HG02981 (cell line): ENCODE data around the gene IGF2BP1.

Source experiments
- ATAC-seq: cut with Tn5 transposase; IDR thresholded peaks from one replicate; pipeline ENCODE4 v1.9.1; 2021; ENCODE audit warnings: mild to moderate bottlenecking, moderate library complexity; ENCODE audit not compliant: unreplicated experiment

The IGF2BP1 gene

DNA sequence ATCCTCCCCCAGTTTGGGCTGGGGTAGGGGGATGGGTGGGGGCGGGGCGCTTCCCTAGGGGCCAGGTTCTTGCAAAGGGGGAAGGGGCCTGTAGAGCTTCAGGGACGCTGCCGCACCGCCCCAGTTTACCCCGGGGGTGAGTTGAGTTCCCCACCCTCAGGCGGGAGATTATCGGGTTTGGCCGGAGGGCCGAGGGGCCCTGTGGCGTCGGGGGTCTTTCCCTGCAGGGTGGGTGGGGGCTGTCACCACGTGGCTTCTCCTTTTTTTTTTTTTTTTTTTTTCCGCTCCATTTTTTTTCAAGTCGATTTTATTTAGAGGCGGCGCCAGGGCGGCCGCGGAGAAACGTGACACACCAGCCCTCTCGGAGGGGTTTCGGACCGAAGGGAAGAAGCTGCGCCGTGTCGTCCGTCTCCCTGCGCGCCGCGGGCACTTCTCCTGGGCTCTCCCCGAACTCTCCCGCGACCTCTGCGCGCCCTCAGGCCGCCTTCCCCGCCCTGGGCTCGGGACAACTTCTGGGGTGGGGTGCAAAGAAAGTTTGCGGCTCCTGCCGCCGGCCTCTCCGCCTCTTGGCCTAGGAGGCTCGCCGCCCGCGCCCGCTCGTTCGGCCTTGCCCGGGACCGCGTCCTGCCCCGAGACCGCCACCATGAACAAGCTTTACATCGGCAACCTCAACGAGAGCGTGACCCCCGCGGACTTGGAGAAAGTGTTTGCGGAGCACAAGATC is at the start of gene IGF2BP1:
IGF2BP1 (plus strand) TSS at position 283 of the 724 bp plus-strand sequence; CDS start at position 644, 361 bp downstream.
- ATAC-seq = no peak

DNA sequence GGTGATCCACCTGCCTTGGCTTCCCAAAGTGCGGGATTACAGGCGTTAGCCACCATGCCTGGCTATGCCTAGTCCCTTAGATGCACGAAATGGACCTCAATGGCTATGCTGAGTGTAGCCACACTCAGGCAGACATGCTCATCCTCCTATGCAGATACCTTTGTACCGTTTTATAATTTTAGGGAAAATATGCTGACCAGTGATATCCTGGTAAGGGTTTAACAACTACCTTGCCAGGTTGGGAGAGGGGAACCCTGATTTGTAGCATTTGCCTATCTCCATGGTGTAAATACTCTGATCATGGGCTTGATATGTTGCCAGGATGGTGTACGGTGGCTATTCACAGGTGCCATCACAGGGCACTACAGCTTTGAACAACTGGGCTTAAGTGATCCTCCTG is 45.6 kb upstream of the IGF2BP1 start:
- no peak for ATAC-seq

DNA sequence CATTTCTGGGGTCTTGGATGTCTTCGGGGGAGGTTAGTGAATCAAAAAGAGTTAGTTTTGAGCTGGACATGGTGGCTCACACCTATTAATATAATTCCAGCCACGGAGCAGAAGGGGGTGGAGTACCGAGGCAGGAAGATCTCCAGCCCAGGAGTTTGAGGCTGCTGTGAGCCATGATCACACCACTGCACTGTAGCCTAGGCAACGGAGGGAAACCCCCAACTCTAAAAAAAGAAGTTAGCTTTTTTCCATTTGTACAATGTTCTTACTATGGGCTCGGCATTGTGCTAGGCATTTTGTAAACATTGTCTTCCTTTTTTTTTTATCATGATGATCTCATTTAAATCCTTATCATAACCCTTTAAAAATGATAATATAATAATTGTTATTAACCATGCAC is 44.3 kb upstream of the IGF2BP1 start:
- no peak for ATAC-seq

DNA sequence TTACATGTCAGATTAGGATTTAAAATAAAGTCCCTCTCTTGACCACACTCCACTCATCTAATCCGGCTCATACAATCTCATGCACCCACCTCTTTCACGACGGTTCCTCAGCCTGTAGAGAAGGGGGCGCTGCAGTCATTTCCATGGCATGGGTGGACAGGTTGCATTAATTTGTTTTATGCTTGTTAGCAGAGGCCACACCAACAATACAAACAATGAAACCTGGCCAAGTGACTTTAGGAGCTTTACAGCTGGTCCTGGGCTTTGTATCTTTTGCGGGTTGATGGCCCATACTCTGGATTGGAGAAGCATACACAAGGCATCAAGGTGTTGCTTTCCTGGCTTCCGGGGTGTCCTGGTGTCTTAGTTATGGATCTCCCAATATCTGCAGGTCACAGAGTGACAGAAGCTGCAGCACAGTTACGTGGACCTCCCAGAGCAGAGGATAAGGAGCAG is 42.9 kb upstream of the IGF2BP1 start:
- ATAC-seq = no peak

DNA sequence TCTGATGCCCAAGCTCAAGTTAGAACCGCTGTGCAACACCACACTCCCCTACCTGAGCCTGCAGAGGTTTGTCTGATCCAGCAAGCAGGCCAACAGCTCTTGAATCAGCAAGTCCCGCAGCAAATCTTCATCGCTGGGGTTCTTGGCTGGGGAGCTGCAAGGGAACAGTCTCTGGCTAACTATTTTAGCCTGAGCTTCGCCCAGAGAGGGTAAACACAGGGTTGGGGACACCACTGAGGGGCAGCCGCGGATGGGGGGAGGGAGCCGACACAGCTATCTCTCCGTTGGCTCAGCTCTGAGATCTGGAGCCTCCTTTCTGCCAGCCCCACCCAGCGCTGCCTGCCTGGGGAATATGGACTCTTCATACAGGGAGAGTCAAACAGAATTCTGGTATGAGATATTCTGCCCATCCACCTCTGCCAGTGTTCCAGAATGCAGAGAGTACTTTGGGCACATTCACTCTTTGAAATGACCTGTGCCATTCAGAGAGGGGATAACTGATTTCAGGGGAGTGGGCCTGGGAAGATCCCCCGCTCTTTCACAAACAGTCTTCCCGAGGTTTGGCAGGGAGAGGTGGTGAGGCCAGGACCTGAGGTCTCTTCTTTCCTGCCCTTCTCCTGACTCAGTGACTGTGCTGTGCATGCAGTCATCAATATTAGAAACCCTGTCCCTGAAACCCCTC is 36.2 kb upstream of the IGF2BP1 start:
- no peak for ATAC-seq

DNA sequence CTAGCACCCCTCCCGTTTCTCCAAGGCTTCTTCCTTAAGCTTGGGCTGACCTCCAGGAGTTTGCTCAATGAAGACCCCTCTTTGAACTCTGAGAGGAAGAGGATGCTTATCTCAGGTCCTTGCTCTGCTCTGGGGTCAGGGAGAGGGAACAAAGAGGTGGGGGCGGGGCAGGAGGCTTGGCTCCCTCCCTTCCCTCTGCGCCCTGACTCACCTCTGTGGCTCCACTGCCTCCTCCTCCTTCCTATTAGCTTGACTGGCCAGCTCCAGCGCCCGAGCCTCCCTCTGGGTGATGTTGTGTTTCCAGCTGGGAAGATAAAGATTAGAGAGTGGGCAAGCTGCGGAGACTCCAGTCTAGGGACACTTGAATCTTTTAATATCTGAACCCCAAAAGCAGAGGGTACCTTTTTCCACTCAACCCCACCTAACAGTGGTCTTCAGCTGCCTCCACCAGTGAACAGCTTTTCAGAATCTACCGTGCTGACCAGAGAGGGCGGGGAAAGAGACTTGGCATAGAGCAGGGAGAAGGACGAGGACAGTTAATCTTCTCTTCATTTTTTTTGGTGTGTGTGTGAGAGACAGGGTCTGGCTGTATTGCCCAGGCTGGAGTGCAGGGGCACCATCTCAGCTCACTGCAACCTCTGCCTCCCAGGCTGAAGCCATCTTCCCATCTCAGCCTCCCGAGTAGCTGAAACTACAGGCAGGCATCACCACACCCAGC is 35.5 kb upstream of the IGF2BP1 start:
- no peak for ATAC-seq

DNA sequence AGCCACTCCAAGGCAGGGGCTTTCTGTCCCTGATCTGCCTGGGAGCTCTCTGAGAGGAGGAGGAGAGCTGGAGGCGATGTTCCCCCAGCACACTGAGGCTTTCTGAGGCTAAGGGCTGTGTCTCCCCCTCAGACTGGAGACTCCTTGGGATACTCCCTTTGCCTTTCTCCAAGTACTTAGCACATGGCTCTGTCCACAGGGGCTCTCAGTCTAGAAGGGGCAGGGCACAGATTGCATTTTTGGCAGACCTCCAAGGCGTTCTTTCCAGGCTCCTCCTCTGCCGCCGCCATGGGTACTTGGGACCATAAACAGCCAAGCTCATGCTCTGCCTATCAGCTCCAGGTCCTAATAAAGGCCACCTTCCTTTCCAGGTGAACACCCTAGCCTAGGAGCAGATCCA is 27.0 kb upstream of the IGF2BP1 start:
- ATAC-seq = no peak

DNA sequence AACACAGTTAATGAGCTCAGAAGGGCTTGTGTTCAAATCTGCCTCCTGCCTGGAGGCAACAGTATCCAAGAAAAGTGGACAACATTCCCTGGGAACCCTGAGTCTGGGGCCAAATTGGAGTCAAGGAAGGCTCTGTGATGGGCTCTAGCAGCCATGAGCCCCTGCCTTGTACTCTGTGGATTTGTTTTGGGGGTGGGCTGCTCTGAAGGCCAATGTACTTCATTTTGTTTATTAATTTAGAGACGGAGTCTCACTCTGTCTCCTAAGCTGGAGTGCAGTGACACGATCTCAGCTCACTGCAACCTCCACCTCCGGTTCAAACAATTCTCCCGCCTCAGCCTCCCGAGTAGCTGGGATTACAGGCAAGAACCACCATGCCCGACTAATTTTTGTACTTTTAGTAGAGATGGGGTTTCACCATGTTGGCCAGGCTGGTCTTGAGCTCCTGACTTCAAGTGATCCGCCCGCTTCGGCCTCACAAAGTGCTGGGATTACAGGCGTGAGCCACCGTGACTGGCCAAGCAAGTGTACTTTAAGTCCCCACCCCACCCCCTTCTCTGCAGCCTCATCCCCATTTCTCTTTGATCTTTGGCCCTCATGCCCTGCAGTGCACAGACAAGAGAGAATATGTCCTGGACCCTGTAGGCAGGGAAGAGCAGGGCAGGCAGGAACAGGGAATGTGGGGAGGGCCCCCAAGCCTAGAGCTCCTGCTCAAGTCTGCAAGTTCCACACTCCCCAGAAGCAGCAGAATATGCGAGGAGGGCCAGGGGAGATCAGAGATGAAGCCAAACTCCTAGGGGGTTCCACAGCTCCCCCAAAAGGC is 26.1 kb upstream of the IGF2BP1 start:
- ATAC-seq = no peak

DNA sequence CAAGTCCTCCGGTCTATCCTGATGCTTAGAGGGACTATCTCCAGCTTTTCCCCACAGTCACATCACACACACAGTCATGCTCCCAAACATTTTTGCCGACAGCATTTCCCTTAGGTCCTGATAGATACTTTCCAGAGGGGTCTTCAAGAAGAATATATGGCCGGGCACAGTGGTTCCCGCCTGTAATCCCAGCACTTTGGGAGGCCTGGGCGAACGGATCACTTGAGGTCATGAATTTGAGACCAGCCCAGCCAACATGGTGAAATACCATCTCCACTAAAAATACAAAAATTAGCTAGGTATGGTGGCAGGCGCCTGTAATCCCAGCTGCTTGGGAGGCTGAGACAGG is 24.5 kb upstream of the IGF2BP1 start:
- no peak for ATAC-seq

DNA sequence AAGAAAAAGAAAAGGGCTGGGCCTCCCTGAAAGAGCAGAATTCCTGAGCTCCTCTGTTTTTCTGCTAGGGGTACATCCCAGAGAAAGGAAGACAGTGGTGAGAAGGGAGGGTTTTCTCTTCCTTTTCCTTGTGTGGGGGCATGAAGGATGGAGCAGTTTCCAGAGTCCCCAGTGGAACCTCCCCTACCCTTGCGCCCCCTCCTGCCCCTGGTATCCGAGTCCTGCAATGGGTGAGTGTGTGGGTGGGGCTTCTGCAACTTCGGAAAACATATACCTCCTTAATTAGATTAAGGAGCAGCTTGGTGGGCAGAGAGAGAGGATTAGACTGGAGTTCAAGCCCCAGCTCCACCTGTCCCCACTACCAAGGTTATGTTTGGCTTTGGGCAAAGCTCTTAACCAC is 23.4 kb upstream of the IGF2BP1 start:
- ATAC-seq = no peak

DNA sequence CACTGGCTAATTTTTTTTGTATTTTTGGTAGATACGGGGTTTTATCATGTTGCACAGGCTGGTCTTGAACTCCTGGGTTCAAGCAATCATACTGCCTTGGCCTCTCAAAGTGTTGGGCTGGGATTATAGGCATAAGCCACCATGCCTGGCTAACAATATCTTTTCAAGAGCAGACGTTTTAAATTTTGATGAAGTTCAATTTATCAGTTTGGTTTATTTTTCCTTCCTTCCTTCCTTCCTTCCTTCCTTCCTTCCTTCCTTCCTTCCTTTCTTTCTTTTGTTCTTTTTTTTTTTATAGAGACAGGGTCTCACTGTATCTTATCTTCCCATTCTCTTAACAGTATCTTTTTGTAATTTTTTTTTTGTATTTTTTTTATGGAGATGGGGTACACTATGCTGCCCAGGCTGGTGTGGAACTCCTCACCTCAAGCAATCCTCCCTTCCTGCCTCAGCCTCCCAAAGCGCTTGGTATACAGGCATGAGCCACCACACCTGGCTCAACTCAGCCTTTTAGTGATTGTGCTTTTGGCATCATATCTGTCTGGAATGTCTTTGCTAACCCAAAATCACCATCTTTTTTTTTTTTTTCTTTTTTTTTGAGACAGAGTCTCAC is 15.2 kb upstream of the IGF2BP1 start:
- ATAC-seq = no peak

DNA sequence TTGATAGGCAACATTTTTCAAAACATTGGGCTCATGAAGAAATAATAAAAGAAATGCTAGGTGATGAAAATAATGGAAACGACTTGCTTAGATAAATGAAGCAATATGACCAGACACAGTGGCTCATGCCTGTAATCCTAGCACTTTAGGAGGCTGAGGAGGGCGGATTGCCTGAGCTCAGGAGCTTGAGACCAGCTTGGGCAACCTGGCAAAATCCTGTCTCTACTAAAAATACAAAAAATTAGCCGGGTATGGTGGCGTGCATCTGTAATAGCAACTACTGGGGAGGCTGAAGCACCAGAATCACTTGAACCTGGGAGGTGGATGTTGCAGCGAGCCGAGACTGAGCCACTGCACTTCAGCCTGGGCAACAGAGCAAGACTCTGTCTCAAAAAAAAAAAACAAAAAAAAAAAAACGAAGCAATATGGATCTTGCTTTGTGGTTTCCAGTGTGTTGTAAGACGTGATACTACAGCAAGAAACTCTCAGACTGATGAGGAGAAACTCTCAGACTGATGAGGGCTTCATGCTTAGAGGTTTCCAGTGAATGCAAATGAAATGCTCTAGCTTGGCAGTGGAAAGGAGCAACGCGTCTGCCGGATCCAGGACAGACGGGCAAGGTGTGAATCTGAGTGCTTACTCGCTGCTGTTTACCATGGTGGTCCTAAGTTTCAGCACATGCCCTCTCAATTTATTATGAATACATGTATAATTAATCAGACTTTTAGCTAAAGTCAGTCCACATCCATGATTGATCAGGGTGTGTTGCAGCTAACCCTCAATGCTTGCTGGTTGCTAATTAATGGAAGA is 11.5 kb upstream of the IGF2BP1 start:
- no peak for ATAC-seq

DNA sequence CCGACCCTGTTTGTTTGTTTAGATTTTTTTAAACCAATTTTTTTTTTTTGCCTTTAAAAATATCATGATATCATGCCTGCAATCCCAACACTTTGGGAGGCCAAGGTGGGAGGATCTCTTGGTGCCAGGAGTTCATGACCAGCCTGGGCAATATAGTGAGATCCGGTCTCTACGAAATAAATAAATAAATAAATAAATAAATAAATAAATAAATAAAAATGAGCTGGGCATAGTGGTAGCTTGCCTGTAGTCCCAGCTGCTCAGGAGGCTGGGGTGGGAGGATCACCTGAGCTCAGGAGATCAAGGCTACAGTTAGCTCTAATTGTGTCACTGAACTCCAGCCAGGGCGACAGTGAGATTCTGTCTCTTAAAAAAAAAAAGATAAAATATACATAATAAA is 8.1 kb upstream of the IGF2BP1 start:
- ATAC-seq = no peak

DNA sequence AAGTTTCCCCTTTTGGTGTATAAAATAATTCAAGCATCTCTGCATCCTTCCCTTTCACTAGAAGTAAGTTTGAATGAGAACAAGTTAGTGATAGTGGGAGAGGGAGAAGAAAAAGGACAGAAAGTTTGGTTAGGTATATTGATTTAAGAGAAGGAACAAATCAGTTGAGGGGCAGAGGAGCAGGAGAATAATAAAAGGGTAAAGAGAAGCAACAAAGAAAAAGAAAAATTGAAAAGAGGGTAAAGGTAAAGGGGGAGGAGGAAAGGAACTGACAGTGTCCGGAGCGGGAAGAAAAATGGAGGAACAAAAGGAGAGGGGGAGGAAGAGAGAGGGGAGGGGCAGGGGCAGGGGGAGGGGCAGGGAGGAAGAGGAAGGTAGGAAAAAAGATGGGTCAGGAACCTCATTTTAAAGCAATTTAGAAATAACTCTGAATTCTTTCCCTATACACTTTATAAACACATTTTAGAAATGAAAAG is 6.3 kb upstream of the IGF2BP1 start:
- no peak for ATAC-seq

DNA sequence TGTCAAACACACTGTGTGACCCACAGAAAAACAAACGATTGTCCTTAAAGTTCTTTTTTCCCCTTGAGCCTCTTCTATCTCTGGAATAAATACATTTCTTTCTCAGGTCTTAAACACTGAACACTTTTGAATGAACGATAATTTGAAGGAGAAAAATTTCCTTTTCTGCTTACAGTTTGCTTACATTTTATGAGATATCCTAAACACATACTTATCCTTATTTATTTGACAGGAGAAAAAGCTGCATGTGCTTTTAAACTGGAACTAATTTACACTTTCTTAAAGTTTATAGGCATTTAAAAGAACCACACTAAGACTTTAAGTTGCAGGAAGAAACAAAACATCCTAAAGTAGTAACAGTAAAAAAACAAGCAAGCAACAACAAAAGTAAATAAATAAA is 4.7 kb upstream of the IGF2BP1 start:
- ATAC-seq = no peak

DNA sequence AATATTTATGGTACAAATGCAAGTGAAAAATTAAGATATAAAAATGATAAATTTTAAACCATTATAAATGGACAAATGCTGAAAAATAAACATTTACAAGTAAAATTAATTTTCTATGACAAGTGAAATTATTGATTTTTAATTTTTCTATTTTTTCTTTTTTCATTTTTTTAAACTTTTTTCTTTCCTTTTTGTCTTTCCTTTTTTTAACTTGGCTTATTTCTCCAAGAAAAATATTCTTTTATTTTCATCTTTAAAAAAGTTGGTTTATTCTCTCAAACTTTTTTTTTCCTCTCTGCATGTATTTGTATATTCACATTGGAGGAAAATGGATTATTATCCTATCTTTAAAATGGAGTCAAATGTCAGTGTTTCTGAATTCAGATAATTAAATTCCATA is 3.9 kb upstream of the IGF2BP1 start:
- no peak for ATAC-seq

DNA sequence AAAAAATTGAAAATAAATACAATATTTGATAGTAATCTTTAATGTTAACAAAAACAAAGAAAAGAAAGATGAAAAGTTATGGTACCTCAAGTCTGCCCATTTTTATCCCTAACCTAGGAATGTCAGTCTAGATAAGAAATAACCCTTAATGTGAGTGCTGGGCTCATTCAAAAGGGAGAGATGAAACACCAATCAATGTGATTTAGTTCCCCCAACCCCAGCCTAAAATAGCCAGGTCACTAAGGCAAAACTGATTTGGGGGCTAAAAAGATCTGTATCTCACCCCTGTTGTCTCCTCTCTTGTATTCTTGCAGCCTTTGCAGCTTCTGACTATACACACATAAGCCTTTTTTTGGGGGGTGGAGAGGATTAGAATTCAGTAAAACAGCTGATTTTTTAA is 3.2 kb upstream of the IGF2BP1 start:
- ATAC-seq = no peak

DNA sequence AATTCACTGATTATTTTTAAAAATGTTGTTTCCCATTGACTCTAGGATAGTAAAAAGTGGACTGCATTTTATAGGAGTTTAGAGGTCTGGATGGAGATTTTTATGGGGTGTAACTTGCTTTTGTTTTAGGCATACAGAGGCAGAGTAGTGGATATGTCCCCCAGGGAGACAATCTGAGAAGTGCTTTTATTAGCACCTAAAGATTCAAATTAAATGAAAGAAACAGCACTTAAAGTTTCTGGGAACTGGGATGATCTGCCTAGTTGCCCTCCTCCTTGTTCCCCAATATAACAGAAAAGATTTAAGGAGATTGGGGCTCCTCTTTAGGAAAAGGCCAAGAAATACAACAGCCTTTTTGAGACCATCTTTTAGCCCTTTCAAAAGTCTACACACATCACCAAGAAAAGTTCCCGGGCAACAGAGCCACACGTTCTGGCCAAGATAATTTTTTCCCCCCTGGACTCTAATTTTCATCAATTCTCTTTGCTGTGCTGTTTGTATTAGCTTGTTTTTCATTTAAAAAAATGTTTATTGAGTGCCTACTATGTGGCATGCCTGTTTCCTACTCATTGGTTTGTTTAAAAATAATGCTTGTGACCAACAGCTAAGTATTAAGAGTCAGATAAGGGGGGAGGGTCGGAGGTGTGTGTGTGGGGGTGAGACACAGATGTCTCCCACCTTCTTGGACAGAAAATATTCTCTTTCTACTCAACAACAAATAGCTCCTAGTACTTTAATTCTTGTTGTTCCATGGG is 2.5 kb upstream of the IGF2BP1 start:
- no peak for ATAC-seq
